ENCODE results near the gene RAPSN.

The RAPSN gene

GRCh38 chr11:47431356-47432083 is 17.4 kb downstream of the RAPSN start:
- no peak for DNase-seq

DNA sequence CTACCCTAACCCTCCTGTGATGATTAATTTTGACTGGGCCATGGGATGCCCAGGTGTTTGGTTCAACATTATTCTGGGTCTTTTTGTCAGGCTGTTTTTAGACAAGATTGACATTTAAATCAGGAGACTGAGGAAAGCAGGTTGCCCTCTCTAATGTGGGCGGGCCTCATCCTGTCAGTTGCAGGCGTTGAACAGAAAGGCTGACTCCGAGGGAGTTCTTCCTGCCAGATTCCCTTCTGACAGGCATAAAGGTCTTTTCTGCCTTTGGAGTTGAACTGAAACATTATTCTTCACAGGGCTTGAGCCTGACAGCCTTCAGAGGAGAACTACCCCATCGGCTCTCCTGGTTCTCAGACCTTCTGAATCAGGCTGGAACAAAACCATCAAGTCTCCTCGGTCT is 18.4 kb downstream of the RAPSN start:
- no peak for DNase-seq

GRCh38 chr11:47426062-47426956 is 22.6 kb downstream of the RAPSN start, which contains the start of gene PSMC3:
PSMC3 (minus strand) TSS chr11:47426439; CDS start chr11:47426279, 160 bp downstream.
- DNase-seq = peak; percentile 97 to 99 (median 98)

- DNase-seq = no peak
Observed at GRCh38 chr11:47425611-47426010, 23.3 kb downstream of the RAPSN start.

DNA sequence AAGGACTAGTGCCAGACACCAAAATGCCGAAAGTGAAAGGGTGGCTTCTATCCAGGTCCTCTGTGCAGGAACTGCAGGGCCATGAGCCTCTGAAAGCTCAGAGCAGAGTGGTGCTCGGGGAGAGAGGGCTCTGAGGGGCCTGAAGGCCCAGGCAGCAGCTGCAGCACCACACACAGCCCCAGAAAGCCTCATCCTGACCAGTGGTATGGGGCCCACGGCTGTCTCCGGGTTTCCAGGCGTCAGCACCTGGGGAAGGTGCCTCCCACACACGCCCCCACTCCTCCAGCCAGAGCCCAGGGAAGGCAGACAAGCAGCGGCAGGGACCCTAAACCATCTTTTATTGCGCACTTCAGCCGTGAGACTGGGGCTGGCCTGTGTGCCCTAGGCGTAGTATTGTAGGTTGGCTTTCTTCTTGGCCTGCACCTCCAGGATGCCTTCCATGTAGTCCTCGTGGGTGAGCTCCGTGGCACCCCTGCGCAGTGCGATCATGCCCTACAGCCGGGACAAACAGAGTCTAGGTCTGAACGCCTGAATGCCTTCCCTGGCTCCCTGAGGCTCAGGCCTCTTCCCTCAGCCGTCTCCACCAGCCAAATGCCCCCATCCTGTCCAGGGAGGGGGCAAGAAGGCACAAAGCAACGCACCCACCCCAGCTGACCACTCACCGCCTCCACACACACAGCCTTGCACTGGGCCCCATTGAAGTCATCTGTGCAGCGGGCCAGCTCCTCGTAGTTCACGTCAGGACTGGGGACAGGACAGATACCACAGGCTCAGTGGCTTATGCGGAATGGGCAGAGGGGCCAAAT is 30.3 kb downstream of the RAPSN start:
- no peak for DNase-seq

DNA sequence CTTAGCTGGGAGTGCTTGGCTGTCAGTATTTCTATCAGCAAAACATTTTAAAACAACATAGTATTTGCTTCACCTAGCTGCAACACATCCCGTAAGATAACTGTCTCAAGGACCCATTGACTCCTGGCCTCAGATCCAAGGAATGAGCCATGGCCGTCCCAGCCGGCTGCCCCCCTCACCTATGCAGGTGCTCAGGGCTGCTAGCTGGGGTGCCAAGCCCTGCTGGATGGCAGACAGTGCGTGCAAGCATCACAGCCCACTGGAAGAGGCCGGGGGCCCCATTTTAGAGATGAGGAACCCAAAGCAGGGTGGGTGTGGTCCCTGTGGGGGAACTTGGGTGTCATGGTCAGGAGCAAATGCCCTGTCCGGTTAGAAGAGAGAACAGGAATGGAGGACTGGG is 31.2 kb downstream of the RAPSN start:
- DNase-seq = no peak

DNA sequence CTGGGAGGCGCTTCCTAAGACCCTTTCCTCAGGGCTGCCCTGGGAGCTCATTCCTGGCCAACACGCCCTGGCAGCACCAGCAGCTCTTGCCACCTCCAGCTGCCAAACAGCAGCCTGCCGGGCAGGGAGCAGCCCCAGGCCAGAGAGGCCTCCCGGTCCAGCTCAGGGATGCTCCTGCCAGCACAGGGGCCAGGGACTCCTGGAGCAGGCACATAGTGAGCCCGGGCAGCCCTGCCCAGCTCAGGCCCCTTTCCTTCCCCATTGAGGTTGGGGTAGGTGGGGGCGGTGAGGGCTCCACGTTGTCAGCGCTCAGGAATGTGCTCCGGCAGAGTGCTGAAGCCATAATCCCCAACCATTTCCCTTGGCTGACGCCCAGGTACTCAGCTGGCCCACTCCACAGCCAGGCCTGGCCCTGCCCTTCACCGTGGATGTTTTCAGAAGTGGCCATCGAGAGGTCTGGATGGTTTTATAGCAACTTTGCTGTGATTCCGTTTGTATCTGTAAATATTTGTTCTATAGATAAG is 32.9 kb downstream of the RAPSN start:
- no peak for DNase-seq

GRCh38 chr11:47415091-47415854 is 33.7 kb downstream of the RAPSN start:
- DNase-seq = no peak

DNA sequence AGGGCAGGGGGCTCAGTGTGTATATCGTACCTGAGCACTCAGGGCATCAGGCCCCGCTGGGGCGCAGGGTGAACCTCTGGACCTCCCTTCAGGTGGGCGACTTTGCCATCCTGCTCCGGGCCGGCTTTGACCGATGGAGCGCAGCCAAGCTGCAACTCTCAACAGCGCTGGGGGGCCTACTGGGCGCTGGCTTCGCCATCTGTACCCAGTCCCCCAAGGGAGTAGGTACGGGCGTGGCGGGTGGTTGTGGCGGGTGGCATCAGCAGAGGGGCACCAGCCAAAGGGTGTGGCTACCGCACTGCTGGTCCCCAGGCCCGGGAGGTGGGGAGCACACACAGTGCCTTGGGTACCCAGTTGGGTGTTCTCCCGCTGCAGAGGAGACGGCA is 34.3 kb downstream of the RAPSN start:
- no peak for DNase-seq

GRCh38 chr11:47413908-47414684 is 34.8 kb downstream of the RAPSN start:
- DNase-seq = no peak

DNA sequence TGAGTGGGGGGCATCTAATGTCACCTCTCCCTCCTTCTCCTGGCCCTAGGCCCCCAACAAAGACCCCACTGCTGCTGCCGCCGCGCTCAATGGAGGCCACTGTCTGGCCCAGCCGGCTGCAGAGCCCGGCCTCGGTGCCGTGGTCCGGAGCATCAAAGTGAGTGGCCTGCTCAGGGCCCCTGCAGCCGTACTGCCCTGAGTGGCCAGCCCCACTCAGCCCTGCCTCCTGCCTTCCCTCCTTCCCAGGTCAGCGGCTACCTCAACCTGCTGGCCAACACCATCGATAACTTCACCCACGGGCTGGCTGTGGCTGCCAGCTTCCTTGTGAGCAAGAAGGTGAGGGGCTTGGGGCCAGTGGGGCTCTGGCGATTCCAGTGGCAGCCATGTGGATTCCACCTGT is 35.6 kb downstream of the RAPSN start:
- DNase-seq = no peak

- DNase-seq = peak in 3 of 4 experiments; percentile 25 to 53 (median 25)
Observed at GRCh38 chr11:47411884-47412746, 36.8 kb downstream of the RAPSN start.

GRCh38 chr11:47410370-47411264 is 38.3 kb downstream of the RAPSN start:
- no peak for DNase-seq

DNA sequence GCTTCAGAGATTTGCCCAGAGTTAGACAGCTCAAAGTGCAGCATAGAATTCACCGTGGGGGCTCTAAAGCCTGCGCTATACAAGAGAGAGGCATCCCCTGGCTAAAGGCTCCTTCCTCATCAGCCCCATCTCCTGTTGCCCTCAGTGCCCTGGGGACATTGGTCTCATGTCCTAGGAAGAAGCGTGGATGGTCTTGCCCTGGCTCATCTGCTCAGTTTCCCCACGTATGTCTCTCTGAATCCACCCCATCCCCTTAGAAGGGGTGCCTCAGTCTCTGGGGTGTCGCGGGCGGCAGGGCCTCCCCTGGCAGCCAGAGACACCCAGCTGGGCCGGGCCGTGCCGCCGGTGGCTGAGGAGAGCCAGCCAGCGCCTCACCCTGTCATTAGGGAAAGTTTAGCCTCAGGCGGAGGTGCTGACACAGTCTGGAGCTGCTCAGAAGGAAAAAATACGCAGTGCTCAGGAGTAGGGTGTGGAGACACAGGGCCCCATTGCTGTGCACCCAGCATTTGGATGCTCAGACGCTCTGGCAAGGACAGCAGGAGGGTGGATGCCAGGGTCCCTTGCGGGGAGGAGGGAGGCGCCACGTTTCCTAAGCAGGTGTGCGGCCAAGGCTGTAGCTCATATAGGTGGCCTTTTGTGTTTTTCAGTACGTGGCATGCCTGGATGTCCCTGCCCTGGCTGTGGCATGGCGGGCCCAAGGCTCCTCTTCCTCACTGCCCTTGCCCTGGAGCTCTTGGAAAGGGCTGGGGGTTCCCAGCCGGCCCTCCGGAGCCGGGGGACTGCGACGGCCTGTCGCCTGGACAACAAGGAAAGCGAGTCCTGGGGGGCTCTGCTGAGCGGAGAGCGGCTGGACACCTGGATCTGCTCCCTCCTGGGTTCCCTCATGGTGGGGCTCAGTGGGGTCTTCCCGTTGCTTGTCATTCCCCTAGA is 39.2 kb downstream of the RAPSN start:
- no peak for DNase-seq

- no peak for DNase-seq
Observed at GRCh38 chr11:47408598-47409439, 40.1 kb downstream of the RAPSN start.

- DNase-seq = peak; percentile 83 to 89 (median 87)
Observed at GRCh38 chr11:47407746-47408590, 41.0 kb downstream of the RAPSN start, which contains the start of gene SLC39A13. SLC39A13 (plus strand) TSS chr11:47408590; CDS start chr11:47410095, 1,505 bp downstream.

Data from activated naive CD4-positive, alpha-beta T cell (primary cell).